ENCODE measurements around the gene SMARCA4. TPM values are rescaled to one million over a fixed set of nuclear protein-coding genes. Genes with fewer than 3 reads are reported as not detected.

Gene SMARCA4
- total RNA-seq, 6 donors from 2014 or later = 82.8 to 245 (median 108) TPM

GRCh38 chr19:10920781-10921180, 40.0 kb upstream of the SMARCA4 start:
- Histone ChIP-seq H3K4me3 (no peak overlapping the region), H3K4me1 (peaks cover 0 to 7% (median 0%) of the 10 kb centered on the region in 4 donors), H3K27me3 (no peaks in the 10 kb centered on the region), H3K9me3 (no peaks in the 10 kb centered on the region), H3K27ac (no peak overlapping the region), H3K36me3 (peaks cover 2 to 87% (median 57%) of the 10 kb centered on the region in 4 donors)
- TF ChIP-seq, protein P1, sequence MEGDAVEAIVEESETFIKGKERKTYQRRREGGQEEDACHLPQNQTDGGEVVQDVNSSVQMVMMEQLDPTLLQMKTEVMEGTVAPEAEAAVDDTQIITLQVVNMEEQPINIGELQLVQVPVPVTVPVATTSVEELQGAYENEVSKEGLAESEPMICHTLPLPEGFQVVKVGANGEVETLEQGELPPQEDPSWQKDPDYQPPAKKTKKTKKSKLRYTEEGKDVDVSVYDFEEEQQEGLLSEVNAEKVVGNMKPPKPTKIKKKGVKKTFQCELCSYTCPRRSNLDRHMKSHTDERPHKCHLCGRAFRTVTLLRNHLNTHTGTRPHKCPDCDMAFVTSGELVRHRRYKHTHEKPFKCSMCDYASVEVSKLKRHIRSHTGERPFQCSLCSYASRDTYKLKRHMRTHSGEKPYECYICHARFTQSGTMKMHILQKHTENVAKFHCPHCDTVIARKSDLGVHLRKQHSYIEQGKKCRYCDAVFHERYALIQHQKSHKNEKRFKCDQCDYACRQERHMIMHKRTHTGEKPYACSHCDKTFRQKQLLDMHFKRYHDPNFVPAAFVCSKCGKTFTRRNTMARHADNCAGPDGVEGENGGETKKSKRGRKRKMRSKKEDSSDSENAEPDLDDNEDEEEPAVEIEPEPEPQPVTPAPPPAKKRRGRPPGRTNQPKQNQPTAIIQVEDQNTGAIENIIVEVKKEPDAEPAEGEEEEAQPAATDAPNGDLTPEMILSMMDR (IDR thresholded peaks at IDR 0.05) = no peak
- TF ChIP-seq POLR2AphosphoS5 (IDR thresholded peaks at IDR 0.05) = no peak
- TF ChIP-seq EP300 (IDR thresholded peaks at IDR 0.05) = no peak
- TF ChIP-seq POLR2A (IDR thresholded peaks at IDR 0.05) = no peak
- DNase-seq (peak in 1 of 2 donors; percentile 76), ATAC-seq (ENCODE audit: low FRiP score in 2 of 2) (no peak)
- 86 to 92% methylated on average over 6 to 16 of the region's 16 CpGs for WGBS, 2 donors

- no peak overlapping the region for H3K27ac ChIP-seq
- ATAC-seq (ENCODE audit: low FRiP score in 2 of 2) (no peak), DNase-seq (peak in 1 of 2 donors; percentile 85)
- H3K4me3 ChIP-seq = no peak overlapping the region
- no peaks in the 10 kb centered on the region for H3K9me3 ChIP-seq
- WGBS, 2 donors = 90 to 93% methylated on average over 21 to 32 of the region's 43 CpGs
- no peaks in the 10 kb centered on the region for H3K27me3 ChIP-seq
- H3K36me3 ChIP-seq = peaks cover 2 to 82% (median 54%) of the 10 kb centered on the region in 4 donors
- no peak for TF ChIP-seq POLR2AphosphoS5 (IDR thresholded peaks at IDR 0.05)
- TF ChIP-seq, protein P1 (IDR thresholded peaks at IDR 0.05) = no peak
- TF ChIP-seq EP300 (IDR thresholded peaks at IDR 0.05) = no peak
- TF ChIP-seq POLR2A (IDR thresholded peaks at IDR 0.05) = no peak
- H3K4me1 ChIP-seq = peaks cover 0 to 7% (median 0%) of the 10 kb centered on the region in 4 donors
Measured at GRCh38 chr19:10921199-10921909, 39.5 kb upstream of the SMARCA4 start.

- ATAC-seq (ENCODE audit: low FRiP score in 2 of 2) = no peak
- peak in 1 of 2 donors; percentile 72 for DNase-seq
- WGBS, 2 donors = 82 to 87% methylated on average over 29 to 32 of the region's 33 CpGs
Measured at GRCh38 chr19:10921910-10922637, 38.8 kb upstream of the SMARCA4 start.

GRCh38 chr19:10922638-10923014, 38.2 kb upstream of the SMARCA4 start:
- no peak overlapping the region for H3K27ac ChIP-seq
- peaks cover 2 to 75% (median 51%) of the 10 kb centered on the region in 4 donors for H3K36me3 ChIP-seq
- no peak for ATAC-seq (ENCODE audit: low FRiP score in 2 of 2)
- WGBS, 2 donors = 87 to 94% methylated on average over 13 of the region's 13 CpGs
- no peaks in the 10 kb centered on the region for H3K27me3 ChIP-seq
- H3K4me1 ChIP-seq = peaks cover 4 to 11% (median 6%) of the 10 kb centered on the region in 4 donors
- no peaks in the 10 kb centered on the region for H3K9me3 ChIP-seq
- peak in 1 of 2 donors; percentile 69 for DNase-seq
- H3K4me3 ChIP-seq = no peak overlapping the region
- no peak for TF ChIP-seq POLR2A (IDR thresholded peaks at IDR 0.05)

More at GRCh38 chr19:10921910-10922637, 38.8 kb upstream of the SMARCA4 start:
- no peak for TF ChIP-seq EP300 (IDR thresholded peaks at IDR 0.05)
- no peak for TF ChIP-seq POLR2AphosphoS5 (IDR thresholded peaks at IDR 0.05)
- TF ChIP-seq, protein P1 (IDR thresholded peaks at IDR 0.05) = no peak
- TF ChIP-seq POLR2A (IDR thresholded peaks at IDR 0.05) = no peak
- H3K27ac ChIP-seq = no peak overlapping the region
- no peaks in the 10 kb centered on the region for H3K9me3 ChIP-seq
- peaks cover 0 to 7% (median under 1%) of the 10 kb centered on the region in 4 donors for H3K4me1 ChIP-seq
- peaks cover 2 to 75% (median 51%) of the 10 kb centered on the region in 4 donors for H3K36me3 ChIP-seq
- H3K4me3 ChIP-seq = no peak overlapping the region
- no peaks in the 10 kb centered on the region for H3K27me3 ChIP-seq
